Activated CD8-positive, alpha-beta memory T cell treated with anti-CD3 and anti-CD28 coated beads, Interleukin-2, amount 50 U/mL, for 24 hours (primary cell): Measurements from ENCODE around the gene FNDC10.

Experiments used
- DNase-seq: peaks from one replicate; pipeline ENCODE4 v3.0.0-alpha.2; 2020; ENCODE audit errors: extremely low read depth

Gene FNDC10

DNA sequence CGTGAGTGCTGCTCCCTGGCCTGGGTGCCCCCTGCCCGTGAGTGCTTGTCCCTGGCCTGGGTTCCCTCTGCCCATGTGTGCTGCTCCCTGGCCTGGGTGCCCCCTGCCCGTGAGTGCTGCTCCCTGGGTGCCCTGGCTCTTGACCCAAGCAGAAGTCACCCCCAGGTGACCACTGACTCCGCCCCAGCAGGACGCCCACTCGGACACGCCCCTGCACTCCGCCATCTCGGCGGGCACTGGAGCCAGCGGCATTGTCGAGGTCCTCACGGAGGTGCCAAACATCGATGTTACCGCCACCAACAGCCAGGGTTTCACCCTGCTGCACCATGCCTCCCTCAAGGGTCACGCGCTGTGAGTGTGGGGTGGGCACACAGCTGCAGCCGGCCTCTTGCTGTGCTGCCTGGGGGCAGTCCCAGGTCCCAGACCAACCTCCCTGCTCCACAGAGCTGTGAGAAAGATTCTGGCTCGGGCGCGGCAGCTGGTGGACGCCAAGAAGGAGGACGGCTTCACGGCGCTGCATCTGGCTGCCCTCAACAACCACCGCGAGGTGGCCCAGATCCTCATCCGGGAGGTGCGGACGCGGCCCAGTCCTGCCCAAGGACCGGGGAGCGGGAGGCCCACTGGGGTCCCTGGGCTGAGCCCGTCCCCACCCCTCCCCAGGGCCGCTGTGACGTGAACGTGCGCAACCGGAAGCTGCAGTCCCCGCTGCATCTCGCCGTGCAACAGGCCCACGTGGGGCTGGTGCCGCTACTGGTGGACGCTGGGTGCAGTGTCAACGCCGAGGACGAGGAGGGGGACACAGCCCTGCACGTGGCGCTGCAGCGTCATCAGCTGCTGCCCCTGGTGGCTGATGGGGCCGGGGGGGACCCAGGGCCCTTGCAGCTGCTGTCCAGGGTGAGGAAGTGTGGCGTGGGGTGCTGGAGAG is 28.2 kb upstream of the FNDC10 start:
- no peak for DNase-seq

DNA sequence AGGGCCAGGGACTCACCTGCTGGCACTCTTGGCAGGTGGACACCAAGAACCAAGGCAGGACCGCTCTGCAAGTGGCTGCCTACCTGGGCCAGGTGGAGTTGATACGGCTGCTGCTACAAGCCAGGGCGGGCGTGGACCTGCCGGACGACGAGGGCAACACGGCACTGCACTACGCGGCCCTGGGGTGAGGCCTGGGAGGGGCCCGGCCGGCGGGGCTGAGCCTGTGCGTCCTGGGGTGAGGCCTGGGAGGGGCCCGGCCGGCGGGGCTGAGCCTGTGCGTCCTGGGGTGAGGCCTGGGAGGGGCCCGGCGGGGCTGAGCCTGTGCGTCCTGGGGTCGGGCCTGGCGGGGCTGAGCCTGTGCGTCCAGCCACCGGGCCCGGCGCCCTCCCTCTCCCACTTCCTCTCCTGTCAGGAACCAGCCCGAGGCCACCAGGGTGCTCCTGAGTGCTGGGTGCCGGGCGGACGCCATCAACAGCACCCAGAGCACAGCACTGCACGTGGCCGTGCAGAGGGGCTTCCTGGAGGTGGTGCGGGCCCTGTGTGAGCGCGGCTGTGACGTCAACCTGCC is 27.4 kb upstream of the FNDC10 start:
- DNase-seq: no peak

DNA sequence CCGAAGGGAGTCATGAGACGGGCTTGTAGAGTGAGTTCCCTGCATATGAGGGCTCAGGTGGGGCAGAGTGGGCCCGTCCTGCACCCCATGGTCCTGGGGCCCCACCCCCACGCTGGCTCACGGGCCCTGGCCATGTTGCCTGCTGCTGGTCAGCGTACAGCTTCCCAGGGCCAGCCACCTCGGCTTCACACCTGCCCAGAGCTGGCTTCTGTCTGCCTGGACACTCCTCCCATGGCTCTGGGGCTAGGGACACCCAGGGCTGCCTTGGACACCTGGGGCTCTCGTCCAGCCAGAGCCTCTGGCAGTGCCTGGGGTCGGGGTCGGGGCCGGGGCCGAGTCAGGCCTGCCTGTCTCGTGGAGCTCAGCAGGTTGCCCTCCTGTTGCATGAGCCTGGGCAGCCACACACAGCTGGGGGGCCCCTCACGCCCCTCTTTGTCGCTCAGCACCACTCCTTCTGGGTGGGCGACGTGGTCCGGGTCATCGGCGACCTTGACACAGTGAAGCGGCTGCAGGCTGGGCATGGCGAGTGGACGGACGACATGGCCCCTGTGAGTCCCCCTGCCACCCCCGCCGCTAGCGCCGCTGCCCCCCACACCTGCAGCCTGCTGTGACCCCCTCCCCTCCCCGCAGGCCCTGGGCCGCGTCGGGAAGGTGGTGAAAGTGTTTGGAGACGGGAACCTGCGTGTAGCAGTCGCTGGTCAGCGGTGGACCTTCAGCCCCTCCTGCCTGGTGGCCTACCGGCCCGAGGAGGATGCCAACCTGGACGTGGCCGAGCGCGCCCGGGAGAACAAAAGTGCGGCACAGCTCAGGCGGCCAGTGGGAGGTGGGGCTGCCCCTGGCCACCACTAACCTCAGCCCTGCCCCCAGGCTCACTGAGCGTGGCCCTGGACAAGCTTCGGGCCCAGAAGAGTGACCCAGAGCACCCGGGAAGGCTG is 26.5 kb upstream of the FNDC10 start:
- no peak for DNase-seq

DNA sequence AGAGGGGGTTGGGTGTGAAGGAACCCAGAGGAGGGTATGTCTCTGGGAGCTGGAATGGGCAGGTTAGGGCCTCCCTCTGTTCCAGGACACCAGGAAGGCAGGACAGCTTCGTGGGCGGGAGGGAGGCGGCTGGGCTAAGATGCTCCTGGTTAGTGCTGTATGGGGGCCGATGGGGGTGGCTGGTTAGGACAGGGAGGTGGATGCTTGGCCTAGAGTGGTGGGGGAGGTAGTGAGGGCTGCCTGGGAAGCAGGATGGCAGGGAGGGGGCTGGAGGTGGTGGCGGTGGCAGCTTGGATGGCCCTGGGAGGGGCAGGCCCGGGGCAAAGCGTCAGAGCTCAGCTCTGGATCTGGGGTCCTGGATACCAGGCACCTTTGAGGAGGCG is 25.9 kb upstream of the FNDC10 start:
- no peak for DNase-seq

DNA sequence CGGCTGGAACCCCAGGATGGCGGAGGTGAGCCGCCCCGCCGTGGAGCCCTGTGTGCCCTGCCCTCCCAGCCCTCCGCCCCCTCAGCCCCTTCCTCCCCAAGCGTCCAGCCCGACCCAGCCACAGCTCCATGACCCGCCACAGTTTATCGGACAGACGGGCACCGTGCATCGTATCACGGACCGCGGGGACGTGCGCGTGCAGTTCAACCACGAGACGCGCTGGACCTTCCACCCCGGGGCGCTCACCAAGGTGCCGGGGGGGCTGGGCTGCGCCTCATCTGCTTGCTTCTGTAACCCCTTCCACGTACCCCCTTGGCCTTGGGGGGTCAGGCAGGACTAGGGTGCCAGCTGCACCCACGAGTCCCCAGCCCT is 25.5 kb upstream of the FNDC10 start:
- no peak for DNase-seq

- no peak for DNase-seq
These were observed 24.8 kb upstream of the FNDC10 start for GRCh38 chr1:1624443-1625403.

DNA sequence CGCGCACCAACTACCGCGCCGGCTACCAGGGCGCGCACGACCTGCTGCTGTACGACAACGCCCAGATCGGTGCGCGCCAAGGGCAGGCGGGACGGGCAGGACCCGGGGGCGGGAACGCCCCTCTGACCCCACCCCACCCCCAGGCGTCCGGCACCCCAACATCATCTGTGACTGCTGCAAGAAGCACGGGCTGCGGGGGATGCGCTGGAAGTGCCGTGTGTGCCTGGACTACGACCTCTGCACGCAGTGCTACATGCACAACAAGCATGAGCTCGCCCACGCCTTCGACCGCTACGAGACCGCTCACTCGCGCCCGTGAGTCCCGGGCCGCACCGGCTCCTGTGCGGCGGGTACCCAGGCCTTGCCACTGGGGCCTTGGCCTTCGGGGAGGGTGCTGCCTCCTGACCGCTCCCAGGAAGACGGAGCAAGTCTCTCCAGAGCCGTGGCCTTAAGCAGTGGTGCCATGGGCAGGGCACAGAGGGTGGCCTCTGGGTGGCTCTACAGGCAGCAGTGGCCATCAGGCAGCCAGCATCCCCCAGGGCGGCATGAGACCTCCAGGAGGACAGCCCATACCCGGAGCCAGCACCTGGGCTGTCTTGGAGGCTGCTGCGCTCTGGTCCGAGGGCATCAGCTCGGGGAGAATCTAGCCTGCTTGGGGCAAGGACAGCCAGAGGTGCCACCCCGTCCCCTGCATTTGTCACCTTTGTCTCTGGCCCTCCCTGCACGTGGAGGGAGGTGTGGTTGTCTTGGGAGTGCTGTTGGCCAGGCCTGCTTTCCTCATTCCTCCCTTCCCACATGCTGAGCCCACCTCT is 23.9 kb upstream of the FNDC10 start:
- no peak for DNase-seq

DNA sequence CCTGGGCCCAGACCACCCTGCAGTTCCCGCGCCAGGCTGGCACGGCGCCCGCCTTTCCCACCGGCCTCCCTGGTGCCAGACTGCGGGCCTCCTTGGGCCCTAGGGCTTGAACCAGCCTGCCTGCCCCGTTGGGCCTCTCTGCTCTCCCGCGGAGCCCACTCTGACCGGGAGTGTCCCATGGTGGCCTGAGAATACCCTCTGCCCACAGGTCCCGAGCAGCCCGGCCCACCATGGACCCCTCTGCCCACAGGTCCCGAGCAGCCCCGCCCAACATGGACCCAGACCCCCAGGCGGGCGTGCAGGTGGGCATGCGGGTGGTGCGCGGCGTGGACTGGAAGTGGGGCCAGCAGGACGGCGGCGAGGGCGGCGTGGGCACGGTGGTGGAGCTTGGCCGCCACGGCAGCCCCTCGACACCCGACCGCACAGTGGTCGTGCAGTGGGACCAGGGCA is 23.3 kb upstream of the FNDC10 start:
- DNase-seq: no peak

DNA sequence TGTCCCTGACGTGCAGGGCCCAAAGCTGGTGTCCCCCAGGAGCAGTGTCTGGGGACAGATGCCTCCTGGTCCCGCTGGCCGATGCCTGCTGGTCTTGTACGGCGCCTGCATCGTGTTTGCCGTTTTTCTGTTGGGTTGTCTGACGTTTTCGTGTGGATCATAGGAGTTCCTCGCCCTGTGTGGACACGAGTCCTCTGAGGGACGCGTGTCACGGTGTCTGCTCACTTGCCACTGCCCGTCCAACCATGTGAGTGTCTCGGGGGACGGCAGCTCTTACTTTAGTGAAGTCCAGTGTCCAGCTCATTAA is 22.8 kb upstream of the FNDC10 start:
- DNase-seq: no peak

DNA sequence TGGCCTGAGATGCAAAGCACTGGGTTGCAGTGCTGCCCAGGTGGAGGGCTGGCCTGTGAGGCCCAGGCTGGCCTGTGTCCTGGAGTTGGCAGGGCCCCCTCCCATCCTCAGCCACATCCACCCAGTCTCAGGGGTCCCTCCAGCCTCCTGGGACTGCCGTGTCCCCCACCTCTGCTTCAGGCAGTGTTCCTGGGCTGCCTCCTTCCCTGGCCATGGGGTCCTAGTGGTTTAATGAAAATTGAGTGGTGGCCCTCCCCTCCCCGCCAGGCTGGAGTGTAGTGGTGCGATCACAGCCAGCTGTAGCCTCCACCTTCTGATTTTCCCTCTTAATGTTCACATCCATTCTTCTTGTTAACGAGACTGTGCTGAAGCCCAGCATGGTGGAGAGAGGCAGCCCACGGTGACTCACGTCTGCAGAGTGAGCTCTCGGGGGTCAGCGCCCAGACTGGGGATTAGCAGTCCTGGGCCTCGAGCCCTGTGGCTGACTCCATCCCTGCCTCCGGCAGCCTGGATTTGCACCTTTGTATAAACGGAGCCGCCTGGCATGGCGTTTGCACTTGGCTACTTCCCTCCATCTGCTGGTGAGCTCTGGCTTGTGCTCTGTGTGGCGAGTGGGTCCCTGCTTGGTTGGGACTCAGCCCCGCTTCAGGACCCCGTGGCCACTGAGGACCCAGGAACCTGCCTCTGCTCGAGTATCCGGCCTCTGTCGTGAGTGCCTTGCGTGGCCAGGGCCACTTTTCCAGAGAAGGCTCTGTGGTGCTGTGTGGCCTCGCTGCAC is 22.3 kb upstream of the FNDC10 start:
- no peak for DNase-seq

DNA sequence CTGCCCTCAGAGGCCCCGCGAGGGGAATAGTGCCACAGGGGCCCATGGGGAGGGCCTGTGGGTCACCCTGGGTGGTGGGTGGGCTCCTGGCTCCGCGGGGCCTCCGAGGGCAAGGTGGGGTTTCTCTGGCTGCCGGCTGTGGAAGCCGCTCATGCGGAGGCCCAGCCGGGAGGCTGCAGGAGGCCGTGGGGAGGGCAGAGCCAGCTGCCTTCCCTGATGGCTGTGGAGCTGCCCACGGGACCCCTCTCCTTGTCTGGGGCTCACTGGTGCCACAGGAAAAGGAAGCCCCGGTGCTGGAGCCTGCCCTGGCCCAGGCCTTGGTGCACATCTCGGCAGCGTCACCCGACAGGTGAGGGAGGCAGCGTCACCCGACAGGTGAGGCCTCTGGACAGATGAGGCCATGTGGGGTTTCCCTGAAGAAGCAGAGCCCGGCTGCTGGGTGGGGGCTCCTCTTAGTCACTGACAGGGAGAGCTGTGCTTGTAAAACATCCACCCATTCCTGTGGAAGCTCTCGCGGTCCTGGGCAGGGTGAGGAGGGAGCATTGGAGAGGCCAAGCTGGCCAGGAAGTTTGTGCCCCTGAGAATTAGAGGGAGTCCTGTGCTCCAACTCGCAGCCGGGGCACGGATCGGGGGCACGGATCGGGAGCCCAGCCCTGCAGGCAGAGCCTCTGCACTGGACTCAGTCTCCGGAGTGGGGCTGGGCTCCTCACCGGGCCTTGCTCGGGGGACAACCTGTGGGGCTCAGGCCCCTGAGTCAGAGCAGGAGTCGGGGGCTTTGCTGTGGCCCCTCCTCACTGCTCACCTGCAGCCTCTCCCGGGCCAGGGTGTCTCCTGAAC is 21.5 kb upstream of the FNDC10 start:
- no peak for DNase-seq

DNA sequence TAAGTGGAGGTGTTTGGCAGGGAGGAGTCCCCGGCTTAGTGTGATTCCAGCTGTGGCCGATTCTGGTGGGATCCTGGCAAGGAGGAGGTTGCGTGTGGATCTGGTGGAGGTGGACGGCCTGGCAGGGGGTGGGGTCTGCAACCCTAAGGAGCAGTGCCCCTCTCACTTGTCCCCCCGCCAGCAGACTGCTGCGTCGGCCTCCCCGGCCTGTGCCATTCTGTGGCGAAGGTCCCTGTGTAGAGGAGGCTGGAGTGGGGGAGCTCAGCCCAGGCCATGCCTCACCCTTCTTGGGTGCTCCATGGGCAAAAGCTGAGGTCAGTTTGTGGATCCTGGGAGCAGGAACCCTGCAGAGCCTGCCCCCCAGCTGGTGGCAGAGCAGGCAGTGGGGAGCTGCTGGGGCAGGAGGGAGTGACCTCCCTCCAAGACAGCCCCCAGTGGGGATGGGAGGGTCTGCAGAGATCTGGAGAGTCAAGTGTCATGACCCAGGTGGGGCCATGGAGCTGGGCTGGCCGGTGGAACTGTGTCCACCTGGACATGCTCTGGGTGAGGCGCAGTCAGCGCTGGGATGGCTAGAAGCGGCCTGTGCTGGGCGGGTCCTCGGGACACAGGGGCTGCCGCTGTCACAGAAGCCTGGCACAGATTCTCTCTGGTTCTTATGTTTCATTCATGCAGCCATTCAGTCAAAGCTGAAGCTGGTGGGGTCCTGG is 20.7 kb upstream of the FNDC10 start:
- DNase-seq: no peak

GRCh38 chr1:1619917-1620361 is 20.0 kb upstream of the FNDC10 start:
- DNase-seq: no peak

- DNase-seq: no peak
These were observed 18.6 kb upstream of the FNDC10 start for GRCh38 chr1:1618396-1619068.

DNA sequence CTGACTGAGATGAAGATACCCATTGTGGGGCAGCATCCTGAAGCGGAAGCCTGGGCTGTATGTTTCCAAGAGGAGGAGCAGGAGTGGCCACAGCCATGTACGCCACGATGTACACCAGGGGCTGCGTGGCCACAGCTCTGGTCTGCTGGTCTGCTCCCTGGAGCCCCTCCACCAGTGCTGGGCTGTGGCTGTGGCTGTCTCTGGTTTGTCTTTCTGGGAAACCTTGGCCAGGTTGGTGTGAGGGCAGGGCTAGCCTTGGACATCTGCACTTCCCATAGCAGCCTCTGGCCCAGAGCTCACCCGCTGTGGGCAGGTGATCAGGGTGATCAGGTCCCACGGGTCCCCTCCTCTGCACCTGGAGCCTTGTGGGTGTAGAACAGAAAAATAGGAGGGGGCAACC is 18.0 kb upstream of the FNDC10 start:
- no peak for DNase-seq

DNA sequence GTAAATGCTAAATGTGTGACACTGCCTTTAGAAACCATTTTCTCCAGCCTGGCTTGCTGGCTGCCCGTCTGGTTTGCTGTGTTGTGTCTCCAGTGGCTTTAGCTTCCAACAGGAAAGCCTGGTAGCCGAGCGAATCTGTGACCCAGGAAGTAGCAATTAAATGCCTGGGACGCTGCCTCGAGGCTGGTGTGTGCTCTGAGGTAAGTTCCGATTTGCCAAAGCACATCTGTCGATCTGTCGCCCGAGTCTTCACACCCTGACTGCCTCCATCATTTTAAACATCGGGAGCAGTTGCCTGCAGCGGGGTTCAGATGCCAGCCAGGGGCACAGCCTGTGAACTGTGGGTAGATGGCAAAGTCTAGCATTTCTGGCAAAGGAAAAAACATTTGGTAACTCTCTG is 17.6 kb upstream of the FNDC10 start:
- no peak for DNase-seq

GRCh38 chr1:1616838-1617237 is 16.9 kb upstream of the FNDC10 start:
- DNase-seq: no peak
